Testis (tissue), 2 donors: Measurements from ENCODE around the gene YEATS4.

ENCODE experiments used
- CTCF ChIP-seq, 3 experiments: fragments of 450-650 bp in 2 of 3; fragments of 200-600 bp in 1 of 3; sonication (generic) in 1 of 3; IDR thresholded peaks; one replicate each; pipeline ENCODE4 v1.5.1; 2016 to 2019; ENCODE audit warnings: antibody characterized with exemption in 3 of 3, mild to moderate bottlenecking in 2 of 3, moderate library complexity in 1 of 3
- POLR2A ChIP-seq: fragments of 450-650 bp; IDR thresholded peaks from one replicate; pipeline ENCODE4 v1.6.1; 2017; ENCODE audit warnings: antibody characterized with exemption, mild to moderate bottlenecking, moderate library complexity

GRCh38 chr12:69318225-69318624 lies 41.3 kb upstream of the YEATS4 start:
- TF ChIP-seq POLR2A (no peak), CTCF (IDR thresholded peaks at IDR 0.05) (no peak)
